ENCODE data around the gene CCDC69. TPM values are rescaled to one million over a fixed set of nuclear protein-coding genes. Genes with fewer than 3 reads are reported as not detected.
"Not testable (repeated sequence)": the region's sequence is repeated elsewhere in the genome, so short reads cannot be mapped to it uniquely, and the experiment has no call there.

The CCDC69 gene
- total RNA-seq, 1 donor from 2014 or later, result 167 TPM

- no peak for DNase-seq
- intact Hi-C loops (cut with micrococcal nuclease), result no loop called here
- H3K9me3 ChIP-seq (replicated peaks), result no peaks in the 10 kb centered on the region
- no peak overlapping the region for H3K4me3 ChIP-seq
- peaks cover 57% of the 10 kb centered on the region for H3K36me3 ChIP-seq
- no peak for TF ChIP-seq CTCF (IDR thresholded peaks at IDR 0.05; ENCODE audit: borderline replicate concordance)
- H3K4me1 ChIP-seq, result peaks cover 21% of the 10 kb centered on the region
- H3K27ac ChIP-seq (replicated peaks), result no peak overlapping the region
- H3K27me3 ChIP-seq (ENCODE audit: low read depth), result no peaks in the 10 kb centered on the region
Measured at GRCh38 chr5:151199581-151200185, 24.2 kb downstream of the CCDC69 start.

DNA sequence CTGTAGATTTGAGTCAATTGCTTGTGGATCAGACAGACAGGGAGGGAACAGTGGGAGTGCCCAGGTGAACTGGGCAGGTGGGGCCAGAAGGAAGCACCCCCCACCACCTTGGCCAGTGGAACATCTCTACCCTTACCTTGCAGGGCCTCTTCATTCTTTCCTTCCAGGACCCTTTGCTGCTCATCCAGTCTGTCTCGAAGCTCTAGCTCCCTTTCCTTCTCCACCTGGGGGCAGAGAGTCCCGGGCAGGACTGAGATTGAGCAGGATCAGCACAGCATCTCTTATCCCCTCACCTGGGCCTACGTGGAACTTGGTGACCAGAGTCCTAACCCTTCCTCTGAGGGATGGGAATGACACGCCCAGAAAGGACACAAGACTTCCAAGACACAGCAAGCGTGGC is 25.0 kb downstream of the CCDC69 start:
- Histone ChIP-seq H3K36me3 (peaks cover 57% of the 10 kb centered on the region), H3K4me3 (no peak overlapping the region), H3K4me1 (peaks cover 21% of the 10 kb centered on the region), H3K9me3 (replicated peaks) (no peaks in the 10 kb centered on the region), H3K27ac (replicated peaks) (no peak overlapping the region), H3K27me3 (ENCODE audit: low read depth) (no peaks in the 10 kb centered on the region)
- DNase-seq, result no peak
- intact Hi-C loops (cut with micrococcal nuclease), result no loop called here
- no peak for TF ChIP-seq CTCF (IDR thresholded peaks at IDR 0.05; ENCODE audit: borderline replicate concordance)

- H3K4me1 ChIP-seq; DNase-seq; H3K9me3 ChIP-seq (replicated peaks); H3K4me3 ChIP-seq; intact Hi-C loops (cut with micrococcal nuclease); H3K27me3 ChIP-seq (ENCODE audit: low read depth): not testable (repeated sequence)
- H3K36me3 ChIP-seq, result peaks cover 68% of the 10 kb centered on the region
- peak overlapping the region; percentile 36 for H3K27ac ChIP-seq (replicated peaks)
Measured at GRCh38 chr5:151197291-151197600, 26.6 kb downstream of the CCDC69 start.

DNA sequence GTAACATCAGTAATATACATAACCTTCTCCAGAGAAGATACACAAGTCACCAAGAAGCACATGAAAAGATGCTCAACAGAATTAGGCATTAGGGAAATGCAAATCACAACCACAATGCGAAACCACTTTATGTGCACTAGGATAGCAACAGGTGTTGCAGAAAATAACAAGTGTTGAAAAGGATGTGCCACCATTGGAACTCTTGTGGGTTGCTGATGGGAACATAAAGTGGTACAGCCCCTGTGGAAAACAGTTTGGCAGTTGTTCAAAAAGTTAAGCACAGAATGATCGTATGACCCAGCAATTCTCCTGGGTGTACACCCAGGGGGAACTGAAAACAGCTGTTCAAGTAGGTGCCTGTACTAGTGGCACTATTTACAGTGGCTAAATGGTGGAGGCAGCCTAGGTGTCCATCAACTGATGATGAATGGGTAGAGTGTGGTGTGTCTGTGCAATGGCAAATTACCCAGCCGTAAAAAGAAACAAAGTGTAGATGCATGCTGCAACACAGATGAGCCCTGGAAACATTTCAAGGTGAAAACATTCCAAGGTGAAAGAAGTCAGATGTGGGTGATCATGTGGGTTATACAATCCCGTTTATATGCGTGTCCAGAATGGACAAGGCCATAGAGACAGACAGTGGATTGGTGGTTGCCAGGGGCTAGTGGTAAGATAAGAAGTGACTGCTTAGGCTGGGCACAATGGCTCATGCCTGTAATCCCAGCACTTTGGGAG is 27.2 kb downstream of the CCDC69 start:
- Histone ChIP-seq H3K27ac (replicated peaks) (peak overlapping the region; percentile 36), H3K36me3 (peaks cover 70% of the 10 kb centered on the region), H3K9me3 (replicated peaks) (peaks cover 10% of the 10 kb centered on the region), H3K27me3 (ENCODE audit: low read depth) (no peaks in the 10 kb centered on the region), H3K4me3 (no peak overlapping the region), H3K4me1 (peaks cover 10% of the 10 kb centered on the region)
- intact Hi-C loops (cut with micrococcal nuclease), result no loop called here
- no peak for DNase-seq
- no peak for TF ChIP-seq CTCF (IDR thresholded peaks at IDR 0.05; ENCODE audit: borderline replicate concordance)

- Histone ChIP-seq H3K4me1 (peaks cover 10% of the 10 kb centered on the region), H3K36me3 (peaks cover 61% of the 10 kb centered on the region), H3K4me3 (no peak overlapping the region), H3K27me3 (ENCODE audit: low read depth) (no peaks in the 10 kb centered on the region), H3K9me3 (replicated peaks) (peaks cover 12% of the 10 kb centered on the region), H3K27ac (replicated peaks) (no peak overlapping the region)
- DNase-seq, result no peak
- intact Hi-C loops (cut with micrococcal nuclease), result no loop called here
- no peak for TF ChIP-seq CTCF (IDR thresholded peaks at IDR 0.05; ENCODE audit: borderline replicate concordance)
Measured at GRCh38 chr5:151195622-151196021, 28.3 kb downstream of the CCDC69 start.

DNA sequence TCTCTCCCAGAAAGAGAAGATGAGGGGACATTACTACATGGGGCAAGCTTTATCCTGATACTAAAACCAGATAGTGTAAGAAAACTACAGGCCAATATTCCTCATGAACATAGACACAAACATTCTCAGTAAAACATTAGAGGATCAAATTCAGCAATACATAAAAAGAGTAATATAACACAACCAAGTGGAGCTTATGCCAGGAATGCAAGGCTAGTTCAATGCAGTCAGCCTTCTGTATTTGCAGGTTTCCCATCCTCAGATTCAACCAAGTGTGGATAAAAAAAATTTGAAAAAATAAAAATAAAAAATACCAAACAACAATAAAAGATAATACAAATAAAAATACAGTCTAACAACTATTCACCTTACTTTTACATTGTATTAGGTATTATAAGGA is 31.3 kb downstream of the CCDC69 start:
- no peak for DNase-seq
- H3K36me3 ChIP-seq, result peaks cover 46% of the 10 kb centered on the region
- no peak overlapping the region for H3K27ac ChIP-seq (replicated peaks)
- intact Hi-C loops (cut with micrococcal nuclease), result no loop called here
- H3K4me1 ChIP-seq, result peaks cover 10% of the 10 kb centered on the region
- TF ChIP-seq CTCF (IDR thresholded peaks at IDR 0.05; ENCODE audit: borderline replicate concordance), result no peak
- H3K4me3 ChIP-seq, result no peak overlapping the region
- no peaks in the 10 kb centered on the region for H3K27me3 ChIP-seq (ENCODE audit: low read depth)
- H3K9me3 ChIP-seq (replicated peaks), result peaks cover 27% of the 10 kb centered on the region
